ENCODE data around the gene STX1A. TPM values are rescaled to one million over a fixed set of nuclear protein-coding genes. Genes with fewer than 3 reads are reported as not detected.

The STX1A gene
- 1 to 10 TPM; 3.8 to 7.5 (median 4.0) TPM for polyA plus RNA-seq

- H3K27ac ChIP-seq (ENCODE audit: low read depth, low read length) = no peak within 1 kb of the TSS
- 1 to 2% (median 2%) methylated on average over 70 to 91 of the region's 96 CpGs for WGBS, 3 donors
Observed at GRCh38 chr7:73718905-73719805, at the start of gene STX1A. Gene STX1A, minus strand, starts transcription at chr7:73719669. Its CDS starts 38 bp downstream, at chr7:73719631.

- no peak overlapping the region for H3K27ac ChIP-seq (ENCODE audit: low read depth, low read length)
- 21 to 64% (median 28%) methylated on average over 45 to 53 of the region's 53 CpGs for WGBS, 3 donors
Observed at GRCh38 chr7:73768641-73769480, 49.4 kb upstream of the STX1A start.

- H3K27ac ChIP-seq (ENCODE audit: low read depth, low read length) = no peak overlapping the region
- WGBS, 3 donors = 79 to 84% (median 80%) methylated on average over 17 of the region's 17 CpGs
Observed at GRCh38 chr7:73766556-73767229, 47.2 kb upstream of the STX1A start.

- WGBS, 3 donors = 69 to 86% (median 78%) methylated on average over 1 of the region's 1 CpG
- no peak overlapping the region for H3K27ac ChIP-seq (ENCODE audit: low read depth, low read length)
Observed at GRCh38 chr7:73762659-73762999, 43.2 kb upstream of the STX1A start.

- H3K27ac ChIP-seq (ENCODE audit: low read depth, low read length) = no peak overlapping the region
- 58 to 68% (median 58%) methylated on average over 7 to 8 of the region's 8 CpGs for WGBS, 3 donors
Observed at GRCh38 chr7:73761854-73762658, 42.6 kb upstream of the STX1A start.

GRCh38 chr7:73758581-73759138 lies 39.2 kb upstream of the STX1A start:
- H3K27ac ChIP-seq (ENCODE audit: low read depth, low read length) = no peak overlapping the region
- WGBS, 3 donors = 23 to 86% (median 81%) methylated on average over 7 of the region's 7 CpGs

GRCh38 chr7:73749931-73750776 lies 30.7 kb upstream of the STX1A start:
- 34 to 76% (median 73%) methylated on average over 16 of the region's 16 CpGs for WGBS, 3 donors
- no peak overlapping the region for H3K27ac ChIP-seq (ENCODE audit: low read depth, low read length)

- 17 to 72% (median 61%) methylated on average over 4 of the region's 4 CpGs for WGBS, 3 donors
Observed at GRCh38 chr7:73746378-73746777, 26.9 kb upstream of the STX1A start.

GRCh38 chr7:73742753-73743641 lies 23.5 kb upstream of the STX1A start:
- H3K27ac ChIP-seq (ENCODE audit: low read depth, low read length) = no peak overlapping the region
- WGBS, 3 donors = 7 to 45% (median 38%) methylated on average over 34 to 35 of the region's 35 CpGs

More at GRCh38 chr7:73746378-73746777, 26.9 kb upstream of the STX1A start:
- no peak overlapping the region for H3K27ac ChIP-seq (ENCODE audit: low read depth, low read length)

- WGBS, 3 donors = 38 to 65% (median 60%) methylated on average over 7 of the region's 7 CpGs
- H3K27ac ChIP-seq (ENCODE audit: low read depth, low read length) = no peak overlapping the region
Observed at GRCh38 chr7:73742338-73742752, 22.9 kb upstream of the STX1A start.

- WGBS, 3 donors = 73 to 94% (median 92%) methylated on average over 5 of the region's 5 CpGs
- no peak overlapping the region for H3K27ac ChIP-seq (ENCODE audit: low read depth, low read length)
Observed at GRCh38 chr7:73741600-73741999, 22.1 kb upstream of the STX1A start.

- 76 to 84% (median 80%) methylated on average over 5 of the region's 5 CpGs for WGBS, 3 donors
- no peak overlapping the region for H3K27ac ChIP-seq (ENCODE audit: low read depth, low read length)
Observed at GRCh38 chr7:73740771-73741170, 21.3 kb upstream of the STX1A start.

- no peak overlapping the region for H3K27ac ChIP-seq (ENCODE audit: low read depth, low read length)
- WGBS, 3 donors = 82 to 89% (median 86%) methylated on average over 7 of the region's 7 CpGs
Observed at GRCh38 chr7:73740212-73740611, 20.7 kb upstream of the STX1A start.

- WGBS, 3 donors = 42 to 58% (median 53%) methylated on average over 13 of the region's 13 CpGs
Observed at GRCh38 chr7:73739387-73739767, 19.9 kb upstream of the STX1A start.

GRCh38 chr7:73738612-73739386 lies 19.3 kb upstream of the STX1A start, which contains the start of gene ABHD11:
Gene ABHD11, minus strand, starts transcription at chr7:73738802. Its CDS starts 32 bp downstream, at chr7:73738770.
- H3K27ac ChIP-seq (ENCODE audit: low read depth, low read length) = no peak within 1 kb of the TSS
- WGBS, 3 donors = 0 to 1% (median 1%) methylated on average over 75 to 83 of the region's 84 CpGs

More at GRCh38 chr7:73739387-73739767, 19.9 kb upstream of the STX1A start:
- no peak overlapping the region for H3K27ac ChIP-seq (ENCODE audit: low read depth, low read length)
